Embryonic facial prominence (tissue), 1 donor: Measurements from ENCODE around the gene LCN6.

Experiments used
- DNase-seq: peaks from one replicate; pipeline ENCODE4 v3.0.0-alpha.2; 2016; ENCODE audit errors: extremely low spot score

Gene LCN6

GRCh38 chr9:136725612-136726011 lies 22.7 kb downstream of the LCN6 start:
- no peak for DNase-seq

- DNase-seq: no peak
These were observed 23.6 kb downstream of the LCN6 start for GRCh38 chr9:136724772-136725171.

GRCh38 chr9:136723989-136724388 lies 24.3 kb downstream of the LCN6 start:
- DNase-seq: no peak

- DNase-seq: no peak
These were observed 24.9 kb downstream of the LCN6 start for GRCh38 chr9:136723362-136723976.

- no peak for DNase-seq
These were observed 25.4 kb downstream of the LCN6 start for GRCh38 chr9:136722969-136723356.

- no peak for DNase-seq
These were observed 26.0 kb downstream of the LCN6 start for GRCh38 chr9:136722093-136722968.

- DNase-seq: no peak
These were observed 26.8 kb downstream of the LCN6 start for GRCh38 chr9:136721339-136722092.

- no peak for DNase-seq
These were observed 27.4 kb downstream of the LCN6 start for GRCh38 chr9:136720898-136721338.

GRCh38 chr9:136720251-136720897 lies 28.0 kb downstream of the LCN6 start:
- no peak for DNase-seq

GRCh38 chr9:136719195-136719880 lies 29.0 kb downstream of the LCN6 start:
- DNase-seq: no peak

GRCh38 chr9:136718345-136719194 lies 29.8 kb downstream of the LCN6 start:
- DNase-seq: no peak

GRCh38 chr9:136717399-136717798 lies 30.9 kb downstream of the LCN6 start:
- DNase-seq: no peak

GRCh38 chr9:136714893-136715274 lies 33.4 kb downstream of the LCN6 start:
- DNase-seq: no peak

GRCh38 chr9:136714096-136714892 lies 34.0 kb downstream of the LCN6 start:
- no peak for DNase-seq

- DNase-seq: no peak
These were observed 34.8 kb downstream of the LCN6 start for GRCh38 chr9:136713550-136713949.

- no peak for DNase-seq
These were observed 35.4 kb downstream of the LCN6 start for GRCh38 chr9:136712690-136713544.

- no peak for DNase-seq
These were observed 36.3 kb downstream of the LCN6 start, which contains the start of gene DIPK1B for GRCh38 chr9:136711751-136712689. Gene DIPK1B (plus strand): TSS chr9:136712572. CDS start chr9:136712666, 94 bp downstream.
